CD4-positive, alpha-beta T cell treated with Interleukin-1 beta for 1 hour (primary cell): ENCODE data around the gene HCFC1R1.

Experiments
- DNase-seq, 2 donors: peaks; one replicate each; pipeline ENCODE4 v3.0.0-alpha.2; 2020 to 2022

Gene HCFC1R1

GRCh38 chr16:3017794-3018506, 5.8 kb downstream of the HCFC1R1 start, which contains the start of gene CLDN6:
CLDN6 (minus strand) TSS chr16:3018183; CDS start chr16:3016021, 2,162 bp downstream.
- no peak for DNase-seq

DNA sequence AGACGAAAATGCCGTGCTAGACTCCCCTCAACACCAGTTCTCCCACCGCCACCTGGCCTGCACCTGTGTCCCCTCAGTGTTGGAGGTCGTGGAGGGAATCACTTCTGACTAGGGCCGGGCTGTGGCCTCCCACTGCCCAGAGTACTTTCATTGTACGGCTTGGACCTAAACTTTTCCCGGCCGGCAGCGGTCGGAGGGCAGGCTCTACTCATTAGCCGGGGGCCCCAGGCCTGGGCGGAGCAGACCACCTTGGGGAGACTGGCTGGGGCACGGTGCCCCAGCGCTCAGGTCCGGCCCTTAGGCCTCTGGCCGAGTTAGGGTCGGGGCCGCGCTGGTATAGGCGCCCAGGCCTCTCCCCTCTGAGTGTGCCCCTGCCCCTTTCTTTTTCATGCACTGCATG, 6.4 kb downstream of the HCFC1R1 start:
- DNase-seq, result no peak

DNA sequence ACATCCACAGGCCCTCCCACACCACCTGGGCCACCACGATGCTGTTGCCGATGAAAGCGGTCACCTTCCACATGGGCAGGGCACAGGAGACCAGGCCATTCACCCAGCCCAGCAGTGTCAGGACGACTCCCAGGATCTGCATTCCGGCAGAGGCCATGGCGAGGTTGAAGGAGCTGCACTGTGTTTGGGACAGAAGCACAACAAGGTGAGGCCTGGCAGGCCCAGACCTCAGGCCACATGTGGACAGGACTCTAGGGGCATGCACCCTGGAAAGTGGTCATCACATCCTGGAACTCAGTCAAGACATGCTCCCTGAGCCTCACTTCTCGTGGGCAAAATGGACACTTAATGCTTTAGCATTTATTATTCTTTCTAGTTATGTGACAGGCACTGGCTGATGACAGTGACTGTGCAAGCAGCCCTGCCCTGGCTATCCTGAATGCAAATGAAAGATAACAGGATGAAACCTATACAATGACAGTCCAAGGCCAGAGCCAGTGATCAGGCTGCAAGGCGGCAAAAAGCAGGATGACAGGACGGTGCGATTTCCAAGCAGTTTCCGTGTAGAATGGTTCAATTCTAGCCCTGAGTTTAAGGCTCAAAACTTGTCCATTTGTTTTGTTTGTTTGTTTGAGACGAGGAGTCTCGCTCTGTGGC, 7.7 kb downstream of the HCFC1R1 start:
- DNase-seq, result no peak

DNA sequence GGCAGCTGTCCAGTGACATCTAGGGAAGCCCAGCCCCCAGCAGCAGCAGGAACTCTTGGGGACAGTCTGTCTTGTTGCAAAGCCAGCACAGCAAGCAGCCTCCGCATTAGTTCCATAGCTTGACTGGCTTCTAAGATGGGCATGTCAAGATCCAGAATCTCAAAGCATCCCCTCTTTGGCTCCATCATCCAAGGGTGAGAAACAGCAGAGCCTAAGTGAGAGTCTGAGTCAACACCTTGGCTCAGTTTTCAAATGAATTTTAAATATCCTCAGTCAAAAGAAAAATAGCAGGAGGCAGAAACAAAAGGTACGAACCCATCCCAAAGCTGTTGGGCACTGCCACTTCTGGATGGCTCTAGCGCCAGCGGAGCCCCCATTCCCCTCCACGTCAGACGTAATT, 8.8 kb downstream of the HCFC1R1 start:
- no peak for DNase-seq

DNA sequence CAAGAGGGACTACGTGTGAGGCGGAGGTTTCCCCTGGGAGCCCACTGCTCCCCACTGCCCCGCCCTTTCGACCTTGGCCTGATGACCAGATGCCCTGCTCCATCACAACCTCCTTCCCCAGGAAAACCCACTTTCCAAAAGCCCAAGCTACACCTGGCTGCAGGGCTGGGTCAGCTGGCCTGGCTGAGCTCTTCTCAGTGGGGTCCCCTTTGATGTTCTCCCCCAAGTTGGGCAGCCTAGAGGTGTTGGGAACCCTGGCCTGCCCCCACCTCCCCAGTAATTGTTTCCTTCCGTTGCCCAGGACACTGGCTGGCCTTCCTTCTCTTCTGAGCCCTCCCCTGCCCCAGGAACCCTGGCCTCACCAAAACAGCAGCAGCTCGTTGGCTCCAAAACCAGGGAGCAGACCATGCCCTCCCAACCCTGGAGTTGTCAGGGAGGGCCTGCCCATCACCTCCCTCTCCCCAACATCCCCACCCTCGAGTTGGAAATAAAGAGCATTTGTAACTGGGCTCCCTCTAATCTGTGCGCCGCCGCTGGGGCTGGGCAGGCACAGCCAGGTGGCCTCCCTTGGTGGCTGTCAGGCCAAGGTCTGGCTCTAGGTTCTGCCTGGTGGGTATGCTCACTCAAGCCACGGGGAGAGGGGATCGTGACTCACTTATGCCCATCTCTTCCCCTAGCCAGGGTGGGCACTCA, 9.6 kb downstream of the HCFC1R1 start:
- no peak for DNase-seq

DNA sequence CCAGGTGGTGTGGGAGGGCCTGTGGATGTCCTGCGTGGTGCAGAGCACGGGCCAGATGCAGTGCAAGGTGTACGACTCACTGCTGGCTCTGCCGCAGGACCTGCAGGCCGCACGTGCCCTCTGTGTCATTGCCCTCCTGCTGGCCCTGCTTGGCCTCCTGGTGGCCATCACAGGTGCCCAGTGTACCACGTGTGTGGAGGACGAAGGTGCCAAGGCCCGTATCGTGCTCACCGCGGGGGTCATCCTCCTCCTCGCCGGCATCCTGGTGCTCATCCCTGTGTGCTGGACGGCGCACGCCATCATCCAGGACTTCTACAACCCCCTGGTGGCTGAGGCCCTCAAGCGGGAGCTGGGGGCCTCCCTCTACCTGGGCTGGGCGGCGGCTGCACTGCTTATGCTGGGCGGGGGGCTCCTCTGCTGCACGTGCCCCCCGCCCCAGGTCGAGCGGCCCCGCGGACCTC, 10.2 kb downstream of the HCFC1R1 start:
- DNase-seq, result no peak

DNA sequence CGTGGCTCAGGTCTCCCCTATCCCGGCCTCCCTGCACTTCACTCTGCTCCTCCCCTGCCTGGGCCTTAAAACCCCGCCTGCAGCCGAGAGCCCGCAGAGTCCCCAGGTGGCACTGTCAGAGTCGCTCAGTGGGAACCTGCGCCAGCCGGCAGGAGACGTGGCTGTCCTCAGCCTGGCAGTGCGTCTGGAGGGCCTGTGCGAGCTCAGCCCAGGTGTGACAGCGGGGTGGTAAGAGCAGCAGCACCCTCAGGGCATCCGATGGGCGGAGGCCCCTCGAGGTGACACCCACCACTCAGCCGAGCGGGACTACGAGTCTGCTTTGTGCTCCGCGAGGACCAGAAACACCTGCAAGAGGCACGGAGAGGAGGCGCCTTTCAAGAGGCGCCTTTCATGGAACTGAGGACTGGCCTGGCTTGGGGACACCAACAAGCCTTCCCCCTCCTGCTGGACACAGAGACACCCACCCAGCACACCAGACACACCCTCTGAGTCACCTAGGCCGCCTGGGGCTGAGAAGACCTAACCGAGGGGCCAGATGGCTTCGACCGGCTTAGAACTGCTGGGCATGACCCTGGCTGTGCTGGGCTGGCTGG, 10.8 kb downstream of the HCFC1R1 start, which contains the start of gene CLDN9:
Gene CLDN9, plus strand, starts transcription at position 96 of the 593 bp plus-strand sequence. Its CDS starts 440 bp downstream, at position 536.
- DNase-seq, result no peak

GRCh38 chr16:3012246-3012645, 11.5 kb downstream of the HCFC1R1 start:
- DNase-seq, result no peak

DNA sequence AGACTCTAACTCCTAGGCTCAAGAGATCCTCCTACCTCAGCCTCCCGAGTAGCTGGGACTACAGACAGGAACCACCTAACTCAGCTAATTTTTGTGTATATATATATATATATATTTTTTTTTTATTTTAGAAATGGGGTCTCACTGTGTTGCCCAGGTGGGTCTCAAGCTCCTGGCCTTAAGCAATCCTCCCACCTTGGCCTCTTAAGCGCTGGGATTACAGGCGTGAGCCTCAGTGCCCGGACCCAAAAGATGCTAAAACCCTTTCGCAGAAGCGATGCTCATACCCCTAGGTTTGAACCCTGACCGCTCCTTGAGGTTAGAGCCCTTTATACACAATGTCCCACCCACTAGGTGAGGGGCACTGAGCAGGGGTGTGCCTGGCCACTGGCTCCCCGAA, 13.2 kb downstream of the HCFC1R1 start:
- no peak for DNase-seq

GRCh38 chr16:3009568-3010390, 14.0 kb downstream of the HCFC1R1 start:
- no peak for DNase-seq

- no peak for DNase-seq
These were observed 15.1 kb downstream of the HCFC1R1 start for GRCh38 chr16:3008690-3009037.

DNA sequence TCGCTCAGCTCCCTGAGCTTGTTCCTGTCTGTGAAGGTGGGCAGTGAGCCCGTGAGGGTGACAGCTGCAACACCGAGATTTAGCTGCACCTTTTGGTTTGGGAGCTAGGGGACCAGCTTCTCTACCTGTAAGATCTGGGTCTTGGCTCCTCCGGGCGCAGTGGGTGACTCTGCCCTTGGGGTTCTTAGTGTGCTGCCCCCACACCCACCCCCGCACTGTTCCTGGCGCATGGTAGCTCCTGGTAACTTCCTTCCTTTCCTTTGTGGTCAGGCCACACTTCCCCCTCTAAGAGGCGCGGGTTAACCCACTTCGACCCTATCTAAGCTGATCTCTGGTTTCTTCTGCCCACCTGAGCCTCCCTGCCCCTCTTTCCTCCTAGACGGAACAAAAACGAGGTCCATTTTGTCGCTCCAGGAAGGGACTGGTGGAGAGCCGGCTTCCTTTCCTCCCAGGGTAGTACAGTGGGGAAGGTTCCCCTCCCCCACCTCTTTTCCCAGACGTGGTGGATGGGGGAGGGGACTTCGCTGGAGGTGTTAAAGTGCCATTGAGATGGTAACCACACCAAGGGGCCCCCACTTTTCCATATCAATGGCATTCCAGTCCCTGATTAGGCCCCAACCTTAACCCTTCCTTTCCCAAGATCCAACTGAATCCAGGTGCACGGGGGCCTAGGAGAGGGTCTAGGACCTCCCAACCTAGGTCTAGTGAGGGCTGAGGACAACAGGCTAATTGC, 15.6 kb downstream of the HCFC1R1 start:
- peak; percentile 31 to 35 for DNase-seq

DNA sequence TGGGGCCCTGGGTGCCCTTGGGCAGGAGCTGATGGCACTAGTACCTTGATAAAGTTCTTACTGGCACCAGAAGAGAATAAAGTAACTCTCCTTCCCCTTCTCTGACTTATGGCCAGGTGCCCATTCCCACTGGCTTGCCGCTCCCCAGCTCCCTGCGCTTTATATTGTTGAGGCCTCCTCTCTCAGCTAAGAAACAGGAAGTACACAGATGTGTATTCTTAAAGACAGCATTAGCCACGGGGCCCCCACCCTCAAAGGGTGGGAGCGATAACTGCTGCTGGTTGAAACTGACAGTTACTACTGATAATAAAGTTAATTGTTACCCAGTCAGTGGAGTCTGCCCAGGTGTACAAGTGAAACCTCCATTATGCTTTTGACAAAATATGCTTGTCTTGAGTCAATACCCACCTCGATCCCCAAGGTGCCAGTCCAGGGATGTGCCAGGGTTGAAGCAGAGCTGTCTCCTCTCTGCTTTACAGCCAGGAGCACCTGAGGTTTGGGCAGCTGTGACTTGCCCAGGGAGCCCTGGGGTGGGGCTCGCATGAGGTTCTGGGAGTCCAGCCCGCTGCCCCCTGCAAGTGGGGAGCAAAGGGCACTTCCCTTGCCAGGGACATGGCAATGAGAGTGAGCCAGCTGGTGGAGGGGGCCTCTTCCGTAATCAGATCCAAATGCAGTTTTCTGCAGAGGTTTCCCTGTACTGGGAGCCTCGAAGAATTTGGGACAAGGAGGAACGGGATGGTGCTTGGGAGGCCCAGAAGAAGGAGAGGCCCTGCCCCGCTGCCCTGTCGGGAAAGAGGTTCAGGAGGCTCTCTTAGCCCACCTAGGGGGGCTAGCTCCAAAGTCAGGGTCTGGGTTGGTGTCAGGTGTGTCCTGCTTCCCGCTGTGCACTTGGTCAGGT, 16.4 kb downstream of the HCFC1R1 start:
- no peak for DNase-seq

DNA sequence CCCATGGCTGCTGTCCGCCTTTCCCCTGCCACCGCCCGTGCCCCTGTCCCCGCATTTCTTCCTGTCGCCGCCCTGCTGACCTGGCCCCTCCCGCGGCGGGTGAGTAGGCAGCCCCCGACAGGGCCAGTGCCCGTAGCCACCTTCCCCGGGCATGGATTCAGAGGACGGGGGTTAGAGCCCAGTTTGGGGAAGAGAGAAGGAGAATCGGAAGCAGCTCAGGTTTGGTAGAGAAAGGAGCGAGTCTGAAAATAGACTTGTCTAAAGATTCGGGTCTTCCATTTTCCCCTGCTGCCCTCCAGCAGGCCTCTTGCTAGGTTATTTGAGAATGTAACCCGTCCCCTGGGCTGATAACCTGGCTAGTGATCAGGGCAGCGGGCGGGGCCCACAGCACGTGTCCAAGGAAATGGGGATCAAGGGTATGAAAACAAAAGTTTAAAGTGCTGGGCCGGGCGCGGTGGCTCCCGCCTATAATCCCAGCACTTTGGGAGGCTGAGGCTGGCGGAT, 18.9 kb downstream of the HCFC1R1 start:
- no peak for DNase-seq

DNA sequence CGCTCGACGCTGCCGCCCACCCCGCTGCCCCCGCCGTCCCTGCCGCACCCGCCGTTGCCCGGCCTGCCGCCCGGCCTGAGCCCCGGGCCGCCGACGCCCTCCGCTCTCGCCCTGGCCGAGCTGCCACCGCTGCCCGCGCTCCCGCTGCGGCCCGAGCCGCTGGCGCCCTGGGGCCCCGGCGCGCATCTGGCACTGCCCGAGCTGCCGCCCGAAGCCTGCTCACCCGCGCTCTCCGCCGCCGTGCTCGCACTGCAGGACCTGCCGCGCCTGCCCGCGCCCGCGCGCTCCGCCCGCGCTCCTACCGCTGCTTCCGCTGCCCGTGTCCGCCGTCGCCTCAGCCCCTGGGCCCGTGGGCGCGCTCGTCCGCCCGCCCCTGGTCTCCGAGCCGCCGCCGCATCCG, 19.4 kb downstream of the HCFC1R1 start:
- DNase-seq, result no peak

GRCh38 chr16:3003582-3004270, 20.0 kb downstream of the HCFC1R1 start:
- DNase-seq, result peak; percentile 99

GRCh38 chr16:3001316-3001715, 22.4 kb downstream of the HCFC1R1 start:
- no peak for DNase-seq

DNA sequence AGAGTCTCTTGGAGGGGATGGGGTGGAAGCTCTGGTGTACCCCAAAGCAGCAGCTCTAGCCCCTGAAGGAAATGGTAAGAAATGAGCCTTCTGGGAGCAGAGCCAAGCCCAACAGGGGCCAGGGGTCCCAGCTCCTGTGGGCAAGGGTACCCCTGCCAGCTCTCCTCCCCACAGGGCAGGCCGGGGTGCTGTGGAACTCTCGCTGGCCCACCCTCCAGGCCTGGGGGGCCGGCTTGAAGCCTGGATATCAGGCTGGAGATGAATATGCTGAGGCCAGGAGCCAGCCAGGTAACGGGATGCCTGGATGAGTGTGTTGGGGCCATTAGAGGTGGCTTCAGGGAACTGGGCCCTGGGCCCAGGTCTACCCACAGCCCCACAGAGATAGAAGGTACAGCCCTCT, 23.2 kb downstream of the HCFC1R1 start:
- no peak for DNase-seq

DNA sequence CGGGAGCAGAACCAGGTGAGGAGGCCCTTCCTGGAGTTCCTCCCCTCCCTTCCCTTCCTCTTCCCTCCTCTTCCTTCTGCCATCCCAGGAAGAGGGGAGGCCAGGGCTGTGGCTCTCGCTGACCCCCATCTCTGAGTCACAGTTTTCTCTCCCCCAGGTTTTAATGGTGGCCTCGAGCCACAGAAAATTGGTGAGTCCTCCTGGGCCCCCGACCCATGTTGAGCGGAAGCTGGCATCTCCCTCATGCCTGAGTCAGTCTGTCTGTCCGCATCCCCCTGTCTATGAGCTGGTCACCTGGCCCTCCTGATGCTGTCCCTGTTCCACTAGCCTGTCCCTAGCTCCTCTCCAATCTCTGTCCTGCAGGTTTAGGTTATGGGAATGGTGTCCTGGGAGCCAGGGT, 23.8 kb downstream of the HCFC1R1 start:
- no peak for DNase-seq

DNA sequence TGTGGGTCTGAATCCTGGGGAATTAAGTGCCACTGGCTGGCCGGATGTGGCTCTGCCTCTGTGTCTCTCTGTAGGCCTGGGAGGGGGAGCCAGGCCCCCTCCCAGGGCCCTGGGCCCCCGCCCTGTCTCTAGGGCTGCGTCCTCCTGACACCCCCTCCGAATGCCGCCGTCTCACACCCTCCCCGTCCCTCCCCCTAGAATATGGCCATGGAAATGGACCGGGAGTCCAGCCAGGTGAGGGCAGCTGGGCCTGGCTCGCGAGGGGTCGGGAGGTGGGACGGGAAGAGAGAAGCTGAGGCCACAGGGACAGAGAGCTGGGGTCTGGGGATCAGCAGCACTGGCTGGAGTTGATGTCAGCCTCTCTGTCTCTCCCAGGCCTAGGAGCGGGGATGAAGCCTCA, 27.4 kb downstream of the HCFC1R1 start:
- DNase-seq, result no peak
